ENCODE measurements around the gene CACNA2D3.
"Not testable (repeated sequence)": the region's sequence is repeated elsewhere in the genome, so short reads cannot be mapped to it uniquely, and the experiment has no call there.

CACNA2D3 gene

DNA sequence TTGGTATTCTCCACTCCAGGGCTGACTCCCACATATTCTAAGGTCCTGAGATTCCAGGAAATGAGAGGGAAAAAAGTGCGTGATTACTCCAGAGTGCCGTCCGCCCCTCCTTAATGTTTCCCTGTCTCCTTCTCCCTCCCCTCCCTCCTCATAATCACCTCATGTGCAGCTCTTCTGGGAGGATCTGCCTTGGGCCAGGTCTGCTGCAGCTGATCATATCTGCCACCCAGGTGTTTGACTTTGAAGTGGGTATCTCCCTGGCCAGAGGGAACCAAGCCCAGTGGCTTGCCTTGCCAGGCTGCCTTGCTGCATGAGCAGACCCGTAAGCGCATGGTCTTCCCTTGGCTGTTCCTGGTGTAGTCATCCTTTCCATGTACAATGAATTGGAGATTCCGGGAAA lies 833.6 kb downstream of the CACNA2D3 start:
- DNase-seq: no peak

- DNase-seq: no peak
Observed at GRCh38 chr3:54957711-54958110, 835.4 kb downstream of the CACNA2D3 start.

DNA sequence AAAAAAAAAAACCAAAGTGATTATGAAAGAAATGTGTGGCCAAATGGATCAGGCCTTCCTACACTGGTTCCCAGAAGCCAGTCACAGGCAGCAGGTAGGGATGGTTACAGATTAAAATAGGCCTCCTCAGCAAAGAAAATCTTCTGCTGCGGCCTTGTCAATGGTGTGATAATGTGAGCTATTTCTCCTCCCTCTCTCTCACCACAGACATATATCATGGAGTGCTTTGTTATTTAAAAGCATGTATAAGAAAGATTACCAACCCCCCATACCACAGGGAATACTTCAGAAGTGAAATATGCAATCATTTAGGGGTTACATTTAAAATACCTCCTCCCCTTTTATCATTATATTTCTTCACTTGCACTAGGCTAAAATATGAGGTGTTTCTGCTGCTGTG lies 837.7 kb downstream of the CACNA2D3 start:
- no peak for DNase-seq

DNA sequence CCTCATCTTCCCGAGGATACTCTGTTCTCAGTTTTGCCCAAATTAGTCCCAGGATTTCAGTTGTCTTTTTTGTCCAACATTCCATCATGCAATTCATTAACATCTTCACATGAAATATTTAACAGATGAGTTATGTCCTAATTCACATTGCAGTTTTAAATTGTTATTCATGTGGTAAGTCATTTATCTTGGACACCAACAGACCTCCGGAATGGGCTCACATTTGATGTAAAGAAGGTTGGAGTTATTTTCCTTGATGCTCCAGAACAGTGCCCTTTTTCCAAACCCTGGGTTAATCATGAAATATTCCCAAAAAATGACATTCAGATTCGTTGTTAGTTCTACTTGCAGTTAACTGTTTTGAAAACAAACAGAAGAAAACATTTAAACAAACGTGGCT lies 838.3 kb downstream of the CACNA2D3 start:
- no peak for DNase-seq

DNA sequence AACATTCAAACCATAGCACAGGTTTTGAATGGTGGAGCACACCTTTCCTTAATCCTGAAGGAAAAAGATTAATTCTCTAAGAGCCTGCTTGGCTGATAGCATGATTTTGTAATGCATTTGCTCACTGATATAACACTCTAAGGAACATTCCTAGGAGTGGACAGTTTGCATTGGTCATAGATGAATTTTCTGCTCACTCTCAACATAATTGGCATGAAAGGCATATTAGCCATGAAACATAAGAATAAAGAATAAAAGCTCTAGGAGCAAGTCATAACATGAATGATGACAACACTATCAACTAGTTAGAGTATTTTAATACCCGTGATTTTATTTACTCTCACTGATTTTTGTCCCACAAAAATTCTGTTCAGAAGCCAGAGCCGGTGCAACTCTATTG lies 839.8 kb downstream of the CACNA2D3 start:
- no peak for DNase-seq

DNA sequence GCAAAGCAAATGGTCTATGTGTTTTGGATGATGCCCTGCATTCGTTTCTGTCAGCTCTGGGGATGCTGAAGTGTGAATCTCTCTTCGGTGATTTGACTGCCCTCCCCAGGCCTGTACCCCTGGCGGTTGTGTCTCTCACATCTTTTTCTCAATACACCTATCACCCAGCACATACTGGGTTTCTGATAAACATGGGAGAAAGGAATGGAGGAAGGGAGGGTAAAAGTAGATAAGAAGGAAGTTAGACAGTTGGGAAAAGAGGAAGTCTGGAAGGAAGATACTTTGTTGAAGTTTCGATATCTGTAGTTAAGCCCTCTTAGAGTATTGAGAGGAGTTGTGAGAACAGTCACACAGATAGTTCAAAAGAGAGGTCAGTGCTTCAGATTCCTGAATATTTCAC lies 841.3 kb downstream of the CACNA2D3 start:
- DNase-seq: no peak

DNA sequence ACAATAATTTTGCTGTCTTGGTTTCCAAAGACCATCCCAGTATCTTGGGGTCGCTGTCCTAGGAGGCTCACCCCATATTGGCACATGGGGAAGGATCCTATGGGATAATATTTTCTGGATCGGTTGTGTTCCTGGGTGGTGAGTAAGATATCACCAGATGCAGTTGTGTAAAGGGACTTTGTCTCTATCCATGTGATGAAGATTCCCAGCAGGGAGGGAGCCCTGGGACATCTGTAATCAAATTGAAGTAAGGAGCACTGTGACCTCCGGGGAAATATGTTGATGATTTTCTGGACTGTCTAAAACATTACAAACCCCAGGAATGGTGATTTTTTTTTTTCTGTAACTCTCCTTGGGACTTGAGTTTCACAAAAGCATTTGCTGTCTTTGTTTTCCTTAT lies 841.7 kb downstream of the CACNA2D3 start:
- DNase-seq: no peak

DNA sequence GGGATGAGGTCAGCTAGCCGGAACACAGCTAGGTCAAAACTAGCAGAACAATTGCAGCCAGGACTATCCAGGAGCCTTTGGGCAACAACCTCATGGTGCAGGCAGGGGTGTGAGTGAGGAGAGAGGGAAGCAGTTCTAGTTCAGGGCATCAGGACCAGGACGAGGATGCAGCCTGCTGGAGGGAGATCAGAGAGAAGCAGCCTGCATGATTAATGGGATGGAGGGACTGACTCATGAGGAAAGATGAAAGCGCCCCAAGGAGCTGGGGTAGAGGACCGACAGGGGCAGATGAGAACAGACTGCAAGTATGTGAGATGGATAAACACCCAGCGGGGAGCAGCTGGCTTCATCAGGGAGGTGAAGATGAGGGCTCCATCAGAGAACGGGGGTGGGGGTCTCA lies 843.4 kb downstream of the CACNA2D3 start:
- DNase-seq: no peak

GRCh38 chr3:54966979-54967378 lies 844.6 kb downstream of the CACNA2D3 start:
- no peak for DNase-seq

DNA sequence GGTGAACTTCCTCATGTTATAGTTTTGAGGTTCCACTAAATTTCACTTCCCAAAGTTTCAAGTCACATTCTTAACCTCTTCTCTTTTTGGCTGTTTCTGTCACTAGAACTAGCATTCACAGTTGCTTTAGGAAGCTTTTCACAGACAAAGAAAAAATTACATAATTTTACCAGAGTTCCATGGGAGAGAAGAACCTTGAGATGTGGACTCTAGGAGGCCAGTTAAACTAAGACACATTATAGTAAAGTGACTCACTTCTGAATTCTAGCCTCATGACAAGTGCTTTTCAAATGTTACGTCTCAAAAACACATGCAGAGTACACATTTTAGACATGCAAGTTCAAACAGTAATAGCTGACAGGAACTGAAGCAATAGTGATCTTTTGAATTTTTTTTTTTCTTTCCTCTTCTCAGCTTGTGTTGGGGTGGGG lies 845.4 kb downstream of the CACNA2D3 start:
- DNase-seq: no peak

DNA sequence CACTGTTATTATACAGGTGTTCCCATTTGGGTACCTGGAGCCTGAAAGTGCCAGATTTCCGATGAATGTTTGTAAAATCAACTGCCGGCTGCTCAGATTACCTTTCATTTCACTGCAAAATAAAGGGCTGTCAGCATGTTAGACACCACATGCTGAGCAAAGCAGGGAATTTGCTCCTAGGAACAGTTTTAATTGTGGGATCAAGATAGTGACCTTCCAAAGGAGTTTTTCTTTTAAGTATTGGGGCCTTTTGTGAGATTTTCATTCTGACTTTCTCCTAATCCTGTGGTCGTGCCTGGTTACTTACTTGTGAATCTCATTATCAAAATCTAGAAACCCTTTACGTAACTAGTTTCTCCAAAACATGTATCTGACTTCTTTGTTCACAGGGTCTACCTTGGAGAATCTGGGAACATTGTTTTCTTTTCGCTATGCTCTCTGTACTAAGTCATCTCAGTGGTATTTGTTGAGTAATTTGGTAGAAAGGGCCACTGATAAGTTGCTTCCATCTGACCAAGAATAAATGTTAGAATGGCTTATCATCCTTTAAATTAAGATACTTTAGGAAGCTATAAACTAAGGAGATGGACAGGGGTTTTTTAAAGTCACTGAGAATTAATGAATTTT lies 846.3 kb downstream of the CACNA2D3 start:
- no peak for DNase-seq

DNA sequence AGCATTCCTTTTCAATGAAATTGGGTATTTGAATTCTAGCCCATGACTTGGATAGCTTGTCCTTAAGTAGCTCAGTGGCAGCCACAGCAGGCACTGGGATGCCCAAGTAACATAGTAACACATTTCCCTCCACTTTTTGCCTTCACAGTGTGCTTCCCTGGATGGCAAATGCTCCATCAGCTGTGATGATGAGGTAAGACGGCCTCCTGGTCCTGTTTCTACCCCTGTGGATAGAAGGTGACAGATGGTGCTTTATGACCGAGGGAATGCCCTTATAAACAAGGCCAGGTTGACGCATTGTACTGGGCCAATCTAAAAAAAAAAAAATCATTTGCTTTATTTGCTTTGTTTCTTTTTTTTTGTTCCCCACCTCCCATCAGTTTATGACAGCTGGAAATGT lies 847.3 kb downstream of the CACNA2D3 start:
- no peak for DNase-seq

DNA sequence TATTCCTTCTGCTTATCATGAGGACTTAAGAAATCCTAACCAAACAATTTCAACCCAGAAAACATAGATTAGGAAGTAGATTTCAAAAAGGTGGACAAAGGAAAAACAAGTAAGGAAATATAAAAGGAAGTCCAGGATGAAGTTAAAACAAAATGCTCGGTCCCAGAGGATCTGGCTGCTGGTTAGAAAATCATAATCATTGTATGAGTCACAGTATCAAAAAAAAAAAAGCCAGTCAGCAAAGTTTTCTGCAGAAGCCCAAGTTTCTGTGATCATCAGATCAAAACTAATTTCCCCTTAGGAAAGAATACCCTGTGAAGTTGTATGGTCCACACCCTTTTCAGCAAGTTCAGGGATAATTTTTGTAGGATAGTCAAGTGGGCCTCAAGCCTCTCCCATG lies 848.5 kb downstream of the CACNA2D3 start:
- DNase-seq: no peak

GRCh38 chr3:54977439-54977838 lies 855.1 kb downstream of the CACNA2D3 start:
- DNase-seq: no peak

- not testable (repeated sequence) for DNase-seq
Observed at GRCh38 chr3:54977946-54978345, 855.6 kb downstream of the CACNA2D3 start.

DNA sequence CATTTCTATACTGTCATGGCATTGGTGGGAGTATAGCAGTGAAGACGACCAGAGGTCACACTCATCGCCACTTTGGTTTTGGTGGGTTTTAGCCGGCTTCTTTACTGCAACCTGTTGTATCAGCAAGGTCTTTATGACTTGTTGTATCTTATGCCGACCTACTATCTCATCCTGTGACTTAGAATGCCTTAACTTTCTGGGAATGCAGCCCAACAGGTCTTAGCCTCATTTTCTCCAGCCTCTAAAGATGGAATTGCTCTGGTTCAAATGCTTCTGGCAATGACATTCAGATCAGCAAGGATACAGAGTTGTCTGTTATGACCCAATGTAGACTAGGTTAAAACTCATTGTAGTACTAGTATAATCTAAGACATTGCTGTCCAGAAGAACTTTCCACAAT lies 860.5 kb downstream of the CACNA2D3 start:
- DNase-seq: no peak

DNA sequence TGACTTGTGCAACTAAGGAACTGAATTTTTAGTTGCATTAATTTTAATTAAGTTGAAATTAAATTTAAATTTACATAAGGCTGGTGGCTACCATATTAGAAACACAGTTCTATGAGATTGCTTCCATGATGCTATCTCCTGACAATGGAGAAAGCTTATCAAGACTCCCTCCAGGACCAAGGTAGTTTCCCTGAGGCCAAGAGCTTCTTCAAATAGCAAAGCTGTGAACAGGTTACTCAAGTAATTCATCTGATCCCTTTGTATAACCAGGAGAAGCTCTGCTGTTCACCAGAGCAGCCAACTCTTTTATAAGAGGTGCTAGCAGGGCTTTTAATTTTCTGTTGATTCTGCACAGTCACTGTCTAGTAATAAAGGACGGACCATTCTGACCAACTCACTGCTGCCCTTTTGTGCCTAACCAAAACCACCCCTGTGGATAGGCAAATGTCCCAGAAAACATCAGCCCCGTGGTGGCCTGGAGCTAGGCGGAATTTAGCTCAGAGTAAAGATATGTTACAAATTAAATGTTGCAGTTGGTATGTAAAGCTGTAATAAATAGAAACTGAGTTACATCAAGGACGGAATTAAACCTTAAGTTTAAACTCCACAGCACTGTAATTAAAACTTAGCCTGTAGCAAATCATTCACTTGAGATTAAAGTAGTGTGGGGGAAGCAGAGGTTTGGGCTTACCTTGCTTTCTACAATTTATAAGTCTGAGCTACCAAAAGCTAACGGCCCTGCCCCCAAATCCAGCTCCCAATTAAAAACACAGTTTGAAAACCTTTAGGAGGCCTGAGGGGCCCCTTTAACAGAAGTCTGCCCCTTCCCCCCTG lies 861.1 kb downstream of the CACNA2D3 start:
- DNase-seq: no peak

DNA sequence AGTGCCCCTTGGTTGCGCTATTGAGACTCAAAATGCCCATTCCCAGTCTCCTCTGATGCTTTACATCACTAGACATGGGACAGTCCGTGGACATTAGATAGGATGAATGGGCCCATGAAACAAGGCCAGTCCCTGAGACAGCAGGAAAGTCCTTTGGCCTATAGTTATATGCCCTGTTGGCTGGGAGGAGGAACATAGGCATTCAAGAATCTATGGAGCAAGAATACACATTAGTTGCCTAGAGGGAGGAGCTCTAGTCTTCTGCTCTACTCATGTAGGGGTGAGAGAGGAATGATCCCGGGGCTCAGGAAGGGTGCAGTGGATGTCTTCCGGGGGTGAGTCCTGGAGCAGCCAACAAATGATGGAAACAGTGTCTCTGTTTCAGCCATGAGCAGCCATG lies 863.5 kb downstream of the CACNA2D3 start:
- DNase-seq: no peak

GRCh38 chr3:54986294-54986693 lies 863.9 kb downstream of the CACNA2D3 start:
- no peak for DNase-seq

- no peak for DNase-seq
Observed at GRCh38 chr3:54987719-54988118, 865.4 kb downstream of the CACNA2D3 start.

DNA sequence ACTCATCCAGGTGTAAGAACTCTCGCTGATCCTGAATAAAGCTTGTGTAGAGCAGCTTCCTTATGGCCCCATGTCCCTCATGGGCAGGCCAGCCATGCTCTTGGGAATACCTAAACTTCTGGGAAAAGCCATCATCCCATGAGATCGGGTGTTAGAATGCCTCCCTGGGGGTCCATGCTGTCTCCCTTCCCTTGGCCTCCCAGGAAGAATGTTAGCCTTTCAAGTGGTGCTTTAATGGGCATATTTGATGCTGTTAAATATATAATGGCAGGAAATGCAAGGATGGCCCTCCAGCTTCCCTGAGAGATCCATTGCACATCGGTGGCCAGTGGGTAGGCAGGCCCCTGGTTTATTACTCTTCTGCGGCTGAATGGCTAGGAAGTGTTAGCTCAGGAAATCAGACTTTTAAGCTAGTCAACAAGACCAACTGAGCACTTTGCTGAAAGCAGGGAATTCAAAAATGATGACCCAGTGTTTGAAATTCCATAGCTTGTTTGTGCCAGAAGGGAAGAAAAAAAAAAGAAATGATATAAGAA lies 866.0 kb downstream of the CACNA2D3 start:
- no peak for DNase-seq

DNA sequence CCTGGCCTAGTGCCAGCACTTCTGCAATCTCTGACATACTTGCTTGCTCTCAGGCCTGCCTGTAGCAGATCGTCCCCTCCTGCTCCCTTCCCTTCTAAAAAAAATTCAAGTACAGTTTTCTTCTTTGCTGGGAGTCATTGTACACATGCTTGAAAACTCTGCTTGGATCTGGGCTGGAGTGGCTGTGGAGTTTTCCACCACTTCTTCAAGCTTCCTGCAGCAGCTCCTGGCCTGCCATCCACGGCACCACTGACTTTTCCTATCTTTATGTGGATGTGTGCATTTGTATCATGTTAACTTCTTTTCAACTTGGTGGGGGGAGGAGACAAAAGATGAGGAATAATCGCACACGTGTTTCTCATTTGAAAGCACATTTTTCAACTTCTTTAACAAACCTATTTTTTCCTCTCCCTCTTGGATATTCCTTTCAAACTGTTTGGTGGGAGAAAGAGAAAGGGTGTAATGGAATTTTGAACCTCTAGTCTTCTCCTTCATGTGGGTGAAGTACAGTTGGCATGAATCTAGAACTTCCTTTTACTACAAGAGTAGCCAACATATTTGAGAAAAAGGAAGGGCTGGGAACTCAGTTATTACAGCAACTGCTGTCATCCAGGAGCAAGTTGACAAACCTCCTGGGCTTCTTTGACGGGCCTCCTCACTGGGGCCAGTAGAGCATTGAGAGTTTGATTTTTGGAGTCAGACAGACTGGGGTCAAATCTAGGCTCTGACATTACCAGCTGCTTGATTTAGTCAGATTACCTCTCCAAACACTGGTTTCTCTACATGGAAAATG lies 866.7 kb downstream of the CACNA2D3 start:
- DNase-seq: no peak

DNA sequence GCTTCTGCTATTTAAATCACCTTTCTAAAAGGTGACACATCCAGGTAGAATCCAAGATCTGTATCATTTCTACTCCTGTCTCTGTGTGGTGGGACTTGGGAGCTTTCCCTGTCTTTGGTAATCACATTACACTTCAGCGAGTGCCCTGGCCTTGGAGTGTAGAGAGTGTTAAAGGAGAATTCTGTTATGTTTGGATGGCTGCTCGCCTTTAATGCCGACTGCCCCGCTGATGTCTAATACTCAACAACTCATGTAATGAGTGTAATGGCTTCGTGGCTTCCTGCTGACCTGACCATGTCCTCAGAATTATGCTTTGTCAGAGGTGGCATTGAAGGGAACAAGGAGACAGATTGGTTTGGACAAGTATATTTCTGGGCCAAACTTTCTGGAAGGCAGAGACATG lies 871.8 kb downstream of the CACNA2D3 start:
- no peak for DNase-seq

- no peak for DNase-seq
Observed at GRCh38 chr3:54999159-54999558, 876.8 kb downstream of the CACNA2D3 start.

All from activated CD4-positive, alpha-beta T cell treated with anti-CD3 and anti-CD28 coated beads, Interleukin-10, Interleukin-2, amounts not matched to agents 100 ng/mL and 50 ng/mL, durations not matched to agents 16 hours and 8 hours (primary cell).